HG02759 (cell line): ENCODE measurements around the gene SART1.

ENCODE experiments used
- ATAC-seq: cut with Tn5 transposase; IDR thresholded peaks from one replicate; pipeline ENCODE4 v1.9.1; 2021; ENCODE audit warnings: mild to moderate bottlenecking, moderate library complexity; ENCODE audit not compliant: unreplicated experiment

Gene SART1, protein sequence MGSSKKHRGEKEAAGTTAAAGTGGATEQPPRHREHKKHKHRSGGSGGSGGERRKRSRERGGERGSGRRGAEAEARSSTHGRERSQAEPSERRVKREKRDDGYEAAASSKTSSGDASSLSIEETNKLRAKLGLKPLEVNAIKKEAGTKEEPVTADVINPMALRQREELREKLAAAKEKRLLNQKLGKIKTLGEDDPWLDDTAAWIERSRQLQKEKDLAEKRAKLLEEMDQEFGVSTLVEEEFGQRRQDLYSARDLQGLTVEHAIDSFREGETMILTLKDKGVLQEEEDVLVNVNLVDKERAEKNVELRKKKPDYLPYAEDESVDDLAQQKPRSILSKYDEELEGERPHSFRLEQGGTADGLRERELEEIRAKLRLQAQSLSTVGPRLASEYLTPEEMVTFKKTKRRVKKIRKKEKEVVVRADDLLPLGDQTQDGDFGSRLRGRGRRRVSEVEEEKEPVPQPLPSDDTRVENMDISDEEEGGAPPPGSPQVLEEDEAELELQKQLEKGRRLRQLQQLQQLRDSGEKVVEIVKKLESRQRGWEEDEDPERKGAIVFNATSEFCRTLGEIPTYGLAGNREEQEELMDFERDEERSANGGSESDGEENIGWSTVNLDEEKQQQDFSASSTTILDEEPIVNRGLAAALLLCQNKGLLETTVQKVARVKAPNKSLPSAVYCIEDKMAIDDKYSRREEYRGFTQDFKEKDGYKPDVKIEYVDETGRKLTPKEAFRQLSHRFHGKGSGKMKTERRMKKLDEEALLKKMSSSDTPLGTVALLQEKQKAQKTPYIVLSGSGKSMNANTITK

GRCh38 chr11:65961267-65962140, at the start of gene SART1:
TSS of gene SART1 (plus strand) at chr11:65961734. CDS start at chr11:65961781, 47 bp downstream.
- peak; percentile 94 for ATAC-seq

DNA sequence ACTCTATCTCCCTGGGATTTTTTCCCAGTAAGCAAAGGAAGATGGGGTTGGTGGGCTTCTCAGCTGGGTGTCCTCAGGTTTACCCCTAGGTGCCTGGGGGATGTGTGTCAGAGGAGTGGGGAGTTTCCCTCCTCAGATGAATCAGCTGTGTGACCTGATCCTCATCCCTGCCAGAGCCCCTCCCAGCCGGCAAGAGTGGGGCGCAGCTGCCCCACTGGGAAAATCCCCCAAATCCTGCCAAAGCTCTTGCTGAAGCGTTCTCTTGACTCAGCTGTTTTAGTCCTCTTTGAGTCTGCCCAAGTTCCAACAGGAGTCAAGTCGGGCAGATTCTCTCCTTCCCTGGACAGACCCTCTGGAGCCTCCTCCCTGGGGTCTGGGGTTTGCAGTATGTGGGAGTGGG, 48.7 kb upstream of the SART1 start:
- ATAC-seq: no peak

GRCh38 chr11:65915101-65915820, 46.3 kb upstream of the SART1 start:
- ATAC-seq: no peak

DNA sequence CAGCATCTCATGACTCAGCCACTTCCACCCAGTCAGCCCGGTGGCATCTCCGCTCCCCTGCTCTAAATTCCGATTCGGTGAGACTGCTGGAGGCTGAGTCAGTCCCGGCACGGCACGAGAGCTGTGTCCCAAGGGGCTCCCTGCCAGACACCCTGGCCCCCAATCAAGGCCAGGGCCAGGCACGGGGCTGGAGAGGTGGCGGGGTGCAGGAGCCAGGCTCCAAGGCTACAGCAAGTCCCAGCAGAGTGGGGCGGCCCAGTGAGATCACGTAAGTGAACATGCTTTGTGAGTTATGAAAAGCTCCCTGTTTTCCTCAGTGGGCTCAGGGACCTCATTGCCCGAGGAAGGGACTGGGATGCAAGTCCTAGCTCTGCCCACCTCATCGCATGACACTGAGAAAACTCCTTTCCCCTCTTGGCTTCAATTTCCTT, 45.7 kb upstream of the SART1 start:
- ATAC-seq: no peak

DNA sequence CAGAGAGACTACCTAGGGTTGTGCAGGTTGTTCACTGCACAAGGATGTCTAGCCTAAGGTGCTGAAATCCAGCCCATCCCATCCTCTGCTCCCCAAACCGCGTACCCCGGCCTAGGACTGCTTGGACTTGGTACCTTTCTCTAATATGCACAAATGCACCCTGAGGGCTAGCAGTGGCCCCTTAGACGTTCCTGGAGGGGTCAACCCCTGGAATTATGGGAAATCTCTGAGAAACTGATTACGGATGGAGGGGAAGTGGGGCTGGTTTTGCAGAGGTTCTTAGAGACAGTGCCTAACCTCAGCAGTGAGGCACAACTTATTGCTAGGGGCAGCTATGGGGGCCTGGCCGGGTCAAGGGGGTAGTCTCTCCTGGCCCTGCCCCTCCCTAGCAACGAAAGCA, 45.1 kb upstream of the SART1 start:
- no peak for ATAC-seq

- ATAC-seq: no peak
These were observed 44.5 kb upstream of the SART1 start for GRCh38 chr11:65917077-65917433.

GRCh38 chr11:65917434-65918210, 43.9 kb upstream of the SART1 start:
- no peak for ATAC-seq

GRCh38 chr11:65918211-65919140, 43.1 kb upstream of the SART1 start, which contains the start of gene C11orf68:
TSS of gene C11orf68 (minus strand) at chr11:65919062. CDS start at chr11:65919031, 31 bp downstream.
- ATAC-seq: peak; percentile 64

- peak; percentile 84 for ATAC-seq
These were observed 42.4 kb upstream of the SART1 start, which contains the start of gene DRAP1 for GRCh38 chr11:65919141-65919572. TSS of gene DRAP1 (plus strand) at chr11:65919426. CDS start at chr11:65919502, 76 bp downstream.

DNA sequence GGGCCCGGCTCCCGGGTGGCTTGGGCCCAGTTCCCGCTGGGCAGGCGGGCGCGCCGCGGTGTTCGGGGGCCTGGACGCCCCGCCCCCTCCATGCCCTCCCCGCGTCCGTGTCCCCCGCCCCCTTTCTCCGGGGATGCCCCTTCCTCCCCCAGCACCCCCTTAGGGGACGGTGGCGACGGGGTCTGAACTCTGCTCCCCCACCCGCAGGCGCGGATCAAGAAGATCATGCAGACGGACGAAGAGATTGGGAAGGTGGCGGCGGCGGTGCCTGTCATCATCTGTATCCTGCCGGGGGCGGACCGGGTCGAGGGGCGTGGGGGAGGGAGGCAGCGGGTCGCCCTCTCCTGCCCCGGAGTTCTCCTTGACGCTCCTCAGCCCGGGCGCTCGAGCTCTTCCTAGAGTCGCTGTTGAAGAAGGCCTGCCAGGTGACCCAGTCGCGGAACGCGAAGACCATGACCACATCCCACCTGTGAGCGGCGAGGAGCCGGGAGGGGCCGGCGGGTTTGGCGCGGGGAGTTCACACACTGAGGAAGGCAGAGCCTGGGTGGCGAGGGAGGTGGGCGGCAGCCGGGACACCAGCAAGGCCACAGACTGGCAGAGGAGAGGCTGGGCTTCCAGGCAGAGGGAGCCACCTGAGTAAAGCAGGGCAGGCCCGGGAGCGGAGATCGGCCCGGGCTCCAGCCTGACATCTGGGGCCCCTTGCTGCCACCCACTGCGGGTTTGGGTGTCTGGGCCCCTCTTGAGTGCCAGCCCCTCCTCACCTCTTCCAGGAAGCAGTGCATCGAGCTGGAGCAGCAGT, 41.8 kb upstream of the SART1 start:
- peak; percentile 34 for ATAC-seq

DNA sequence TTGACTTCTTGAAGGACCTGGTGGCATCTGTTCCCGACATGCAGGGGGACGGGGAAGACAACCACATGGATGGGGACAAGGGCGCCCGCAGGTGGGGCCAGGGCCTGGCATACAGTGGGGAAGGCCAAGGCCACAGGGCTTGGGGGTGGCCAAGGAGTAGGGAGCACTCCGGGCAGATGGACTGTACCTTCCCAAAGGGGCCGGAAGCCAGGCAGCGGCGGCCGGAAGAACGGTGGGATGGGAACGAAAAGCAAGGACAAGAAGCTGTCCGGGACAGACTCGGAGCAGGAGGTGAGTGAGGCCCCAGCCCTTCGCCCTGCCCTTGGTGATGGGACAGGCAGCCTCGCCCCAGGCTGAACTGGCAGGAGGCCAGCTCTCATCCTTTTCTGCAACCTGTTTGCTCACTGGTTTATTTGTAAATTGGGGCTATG, 41.1 kb upstream of the SART1 start:
- no peak for ATAC-seq

DNA sequence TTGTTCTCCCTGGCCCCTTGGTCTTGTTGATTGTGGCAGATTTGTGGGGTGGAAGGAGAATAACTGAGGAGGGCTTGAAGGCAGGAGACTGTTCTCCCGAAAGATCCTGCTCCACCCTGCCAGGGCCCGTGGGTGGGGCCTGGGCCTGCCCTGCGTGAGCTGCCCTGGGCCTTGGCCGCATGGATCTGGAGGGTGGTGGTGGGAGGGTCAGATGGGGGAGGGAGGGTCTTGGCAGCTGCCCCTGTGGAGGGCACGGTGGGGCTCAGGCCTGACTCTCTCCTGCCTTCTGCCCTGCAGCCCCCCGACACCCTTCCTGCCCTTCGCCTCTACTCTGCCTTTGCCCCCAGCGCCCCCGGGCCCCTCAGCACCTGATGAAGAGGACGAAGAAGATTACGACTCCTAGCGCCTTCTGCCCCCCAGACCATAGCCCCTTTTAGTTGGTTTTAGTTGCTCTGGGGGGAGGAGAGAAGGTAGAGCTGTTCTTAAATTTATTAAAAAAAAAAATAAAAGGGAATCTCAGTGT, 40.4 kb upstream of the SART1 start:
- ATAC-seq: no peak

GRCh38 chr11:65921876-65922275, 39.7 kb upstream of the SART1 start:
- no peak for ATAC-seq

GRCh38 chr11:65922565-65922964, 39.0 kb upstream of the SART1 start:
- no peak for ATAC-seq

DNA sequence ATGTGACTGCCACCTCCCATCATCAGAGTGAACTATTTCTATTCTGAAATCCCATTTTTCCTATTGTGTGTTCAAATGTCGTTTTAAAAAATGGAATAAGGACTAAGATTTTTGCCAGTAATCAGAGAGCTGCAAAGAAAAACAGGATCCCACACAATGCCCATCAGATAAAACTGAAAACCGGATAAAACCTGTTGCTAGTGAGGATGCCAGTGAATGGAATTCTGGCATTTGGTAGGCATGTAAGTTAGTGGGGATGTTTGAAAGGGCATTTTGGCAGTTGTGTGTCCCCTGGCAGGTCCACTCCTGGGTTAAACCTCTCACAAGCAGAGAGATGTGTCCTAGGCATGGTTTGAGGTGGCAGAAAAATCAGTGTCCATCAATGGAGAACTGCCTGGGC, 36.1 kb upstream of the SART1 start:
- ATAC-seq: no peak

- ATAC-seq: peak; percentile 80
These were observed 33.6 kb upstream of the SART1 start for GRCh38 chr11:65927904-65928397.

- no peak for ATAC-seq
These were observed 32.9 kb upstream of the SART1 start for GRCh38 chr11:65928667-65929066.
